ENCODE measurements around the gene SERAC1. TPM values are rescaled to one million over a fixed set of nuclear protein-coding genes. Genes with fewer than 3 reads are reported as not detected.

The SERAC1 gene
- total and polyA plus RNA-seq, 2 donors (not counting 3 experiments of a cell fraction or from before 2014, with no cell fraction given): 4.9 to 5.7 TPM

DNA sequence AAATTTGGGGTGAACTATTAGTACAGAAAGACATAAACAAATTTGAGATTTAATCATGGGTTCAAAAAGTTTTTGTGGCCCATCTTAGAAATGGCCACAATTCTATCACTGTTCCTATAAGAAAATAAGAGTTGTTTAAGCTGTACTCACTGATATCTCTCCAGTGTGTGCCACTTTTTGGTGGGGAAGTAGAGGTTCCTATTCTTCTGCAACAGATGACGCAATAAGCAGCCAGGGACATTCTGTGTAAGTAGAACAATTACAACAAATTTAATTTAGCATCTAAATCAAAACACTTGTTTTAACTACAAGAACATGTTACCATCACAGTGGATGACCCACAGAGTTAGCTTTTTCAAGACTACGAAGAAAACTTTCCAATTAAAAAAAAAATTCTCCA lies 9.9 kb downstream of the SERAC1 start:
- Histone ChIP-seq H3K27me3 (ENCODE audit: control insufficient read depth in 2 of 2, insufficient read depth in 2 of 2, low read length in 2 of 2) (no peaks in the 10 kb centered on the region), H3K36me3 (ENCODE audit: control insufficient read depth in 2 of 2, extremely low read depth in 1 of 2, insufficient read depth in 2 of 2, low read length in 2 of 2) (peaks cover 0 to 2% of the 10 kb centered on the region in 2 experiments), H3K4me1 (ENCODE audit: control insufficient read depth, extremely low read depth, insufficient read depth, low read length) (no peaks in the 10 kb centered on the region), H3K27ac (ENCODE audit: insufficient read depth, low read depth, low read length) (no peak overlapping the region), H2AFZ (ENCODE audit: low read depth, low read length) (no peak overlapping the region), H3K9me1 (replicated peaks; ENCODE audit: control insufficient read depth, extremely low read depth, insufficient read depth, low read length) (no peaks in the 10 kb centered on the region), H4K20me1 (replicated peaks; ENCODE audit: control insufficient read depth, extremely low read depth, insufficient read depth, low read length) (no peaks in the 10 kb centered on the region), H3K4me3 (replicated peaks in 1 of 3; ENCODE audit: insufficient read depth in 1 of 3, low read depth in 1 of 3, low read length in 3 of 3) (no peak overlapping the region), H3K79me2 (ENCODE audit: control insufficient read depth, insufficient read depth, low read length) (no peaks in the 10 kb centered on the region), H3K9me3 (replicated peaks; ENCODE audit: control insufficient read depth, insufficient read depth, low read length) (no peaks in the 10 kb centered on the region), H3K9ac (replicated peaks; ENCODE audit: extremely low read depth, insufficient read depth, low read length) (no peak overlapping the region), H3K4me2 (ENCODE audit: insufficient read depth, low read length) (no peak overlapping the region)
- DNase-seq (ENCODE audit: low read depth, low spot score): no peak
- no peak for FAIRE-seq
- dilution Hi-C loops (cut with MboI; ENCODE audit: extremely low pct_ligation_motif_present, low sequenced_read_pairs) (no loop called here), intact Hi-C loops (cut with micrococcal nuclease) (no loop called here)
- ChIA-PET CTCF (interaction anchor here (1.0 to 2.8 kb wide), 4 partner anchors 8 to 15 kb away, joined by 3 to 11 read pairs (median 4); no protein-coding TSS in a partner anchor), POLR2A (no interaction called here)
- BruUV-seq (replicated peaks): no TSS peak
- TF ChIP-seq, protein P1, sequence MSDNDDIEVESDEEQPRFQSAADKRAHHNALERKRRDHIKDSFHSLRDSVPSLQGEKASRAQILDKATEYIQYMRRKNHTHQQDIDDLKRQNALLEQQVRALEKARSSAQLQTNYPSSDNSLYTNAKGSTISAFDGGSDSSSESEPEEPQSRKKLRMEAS (IDR thresholded peaks at IDR 0.05; ENCODE audit: insufficient read depth, insufficient read length): no peak
- TF ChIP-seq GATA2 (IDR thresholded peaks at IDR 0.05; ENCODE audit: insufficient read depth, insufficient read length, low read depth, low read length): no peak
- TF ChIP-seq FOS (IDR thresholded peaks at IDR 0.05; ENCODE audit: borderline replicate concordance, insufficient read depth, low read length): no peak
- no peak for TF ChIP-seq POLR2A (IDR thresholded peaks at IDR 0.05; ENCODE audit: low read depth, low read length)

- no peak overlapping the region for H3K27ac ChIP-seq (ENCODE audit: insufficient read depth, low read depth, low read length)
- ChIA-PET POLR2A (no interaction called here), CTCF (interaction anchor here (1.0 to 2.8 kb wide), 4 partner anchors 7 to 14 kb away, joined by 3 to 11 read pairs (median 4); no protein-coding TSS in a partner anchor)
- intact Hi-C loops (cut with micrococcal nuclease): no loop called here
- no peaks in the 10 kb centered on the region for H3K79me2 ChIP-seq (ENCODE audit: control insufficient read depth, insufficient read depth, low read length)
- H3K9me1 ChIP-seq (replicated peaks; ENCODE audit: control insufficient read depth, extremely low read depth, insufficient read depth, low read length): no peaks in the 10 kb centered on the region
- FAIRE-seq (no peak), DNase-seq (ENCODE audit: low read depth, low spot score) (no peak)
- peaks cover 0 to 2% of the 10 kb centered on the region in 2 experiments for H3K36me3 ChIP-seq (ENCODE audit: control insufficient read depth in 2 of 2, extremely low read depth in 1 of 2, insufficient read depth in 2 of 2, low read length in 2 of 2)
- no peak overlapping the region for H2AFZ ChIP-seq (ENCODE audit: low read depth, low read length)
- H3K9ac ChIP-seq (replicated peaks; ENCODE audit: extremely low read depth, insufficient read depth, low read length): no peak overlapping the region
- H3K4me3 ChIP-seq (replicated peaks in 1 of 3; ENCODE audit: insufficient read depth in 1 of 3, low read depth in 1 of 3, low read length in 3 of 3): no peak overlapping the region
- TF ChIP-seq FOS (IDR thresholded peaks at IDR 0.05; ENCODE audit: borderline replicate concordance, insufficient read depth, low read length) (no peak), JUN (IDR thresholded peaks at IDR 0.05; ENCODE audit: borderline replicate concordance, insufficient read depth, insufficient read length, low read depth) (no peak), MYC (IDR thresholded peaks at IDR 0.05; ENCODE audit: low read depth, low read length) (no peak)
- TF ChIP-seq, protein P2, sequence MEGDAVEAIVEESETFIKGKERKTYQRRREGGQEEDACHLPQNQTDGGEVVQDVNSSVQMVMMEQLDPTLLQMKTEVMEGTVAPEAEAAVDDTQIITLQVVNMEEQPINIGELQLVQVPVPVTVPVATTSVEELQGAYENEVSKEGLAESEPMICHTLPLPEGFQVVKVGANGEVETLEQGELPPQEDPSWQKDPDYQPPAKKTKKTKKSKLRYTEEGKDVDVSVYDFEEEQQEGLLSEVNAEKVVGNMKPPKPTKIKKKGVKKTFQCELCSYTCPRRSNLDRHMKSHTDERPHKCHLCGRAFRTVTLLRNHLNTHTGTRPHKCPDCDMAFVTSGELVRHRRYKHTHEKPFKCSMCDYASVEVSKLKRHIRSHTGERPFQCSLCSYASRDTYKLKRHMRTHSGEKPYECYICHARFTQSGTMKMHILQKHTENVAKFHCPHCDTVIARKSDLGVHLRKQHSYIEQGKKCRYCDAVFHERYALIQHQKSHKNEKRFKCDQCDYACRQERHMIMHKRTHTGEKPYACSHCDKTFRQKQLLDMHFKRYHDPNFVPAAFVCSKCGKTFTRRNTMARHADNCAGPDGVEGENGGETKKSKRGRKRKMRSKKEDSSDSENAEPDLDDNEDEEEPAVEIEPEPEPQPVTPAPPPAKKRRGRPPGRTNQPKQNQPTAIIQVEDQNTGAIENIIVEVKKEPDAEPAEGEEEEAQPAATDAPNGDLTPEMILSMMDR (IDR thresholded peaks at IDR 0.05; ENCODE audit: extremely low read depth in 1 of 2, insufficient read depth in 1 of 2, low read depth in 1 of 2, low read length in 2 of 2): no peak
- TF ChIP-seq, protein P1 (IDR thresholded peaks at IDR 0.05; ENCODE audit: insufficient read depth, insufficient read length): no peak
- no peaks in the 10 kb centered on the region for H3K9me3 ChIP-seq (replicated peaks; ENCODE audit: control insufficient read depth, insufficient read depth, low read length)
- H3K4me1 ChIP-seq (ENCODE audit: control insufficient read depth, extremely low read depth, insufficient read depth, low read length): no peaks in the 10 kb centered on the region
- no peak overlapping the region for H3K4me2 ChIP-seq (ENCODE audit: insufficient read depth, low read length)
- H4K20me1 ChIP-seq (replicated peaks; ENCODE audit: control insufficient read depth, extremely low read depth, insufficient read depth, low read length): no peaks in the 10 kb centered on the region
- no TSS peak for BruUV-seq (replicated peaks)
- no peaks in the 10 kb centered on the region for H3K27me3 ChIP-seq (ENCODE audit: control insufficient read depth in 2 of 2, insufficient read depth in 2 of 2, low read length in 2 of 2)
- dilution Hi-C loops (cut with MboI; ENCODE audit: extremely low pct_ligation_motif_present, low sequenced_read_pairs): no loop called here
Observed at GRCh38 chr6:158157064-158157764, 10.8 kb downstream of the SERAC1 start.

Measured in endothelial cell of umbilical vein (primary cell).